ENCODE data around the gene CAMK2D. TPM values are rescaled to one million over a fixed set of nuclear protein-coding genes. Genes with fewer than 3 reads are reported as not detected.

CAMK2D gene
- total RNA-seq, 1 experiment from 2014 or later = 21.5 TPM

GRCh38 chr4:113540859-113541258, 220.7 kb downstream of the CAMK2D start:
- Histone ChIP-seq H3K27me3 (ENCODE audit: control insufficient read depth, insufficient read depth, low read length) (no peaks in the 10 kb centered on the region), H3K4me3 (ENCODE audit: insufficient read depth, low read depth, low read length) (no peak overlapping the region), H3K36me3 (replicated peaks; ENCODE audit: control insufficient read depth, insufficient read depth, low read length) (no peaks in the 10 kb centered on the region)
- no peak for DNase-seq

- no peak for DNase-seq
- no peak overlapping the region for H3K4me3 ChIP-seq (ENCODE audit: insufficient read depth, low read depth, low read length)
- H3K27me3 ChIP-seq (ENCODE audit: control insufficient read depth, insufficient read depth, low read length) = no peaks in the 10 kb centered on the region
- no peaks in the 10 kb centered on the region for H3K36me3 ChIP-seq (replicated peaks; ENCODE audit: control insufficient read depth, insufficient read depth, low read length)
Observed at GRCh38 chr4:113539408-113539807, 222.1 kb downstream of the CAMK2D start.

GRCh38 chr4:113537628-113538027, 223.9 kb downstream of the CAMK2D start:
- H3K4me3 ChIP-seq (ENCODE audit: insufficient read depth, low read depth, low read length) = no peak overlapping the region
- DNase-seq = no peak
- H3K36me3 ChIP-seq (replicated peaks; ENCODE audit: control insufficient read depth, insufficient read depth, low read length) = no peaks in the 10 kb centered on the region
- no peaks in the 10 kb centered on the region for H3K27me3 ChIP-seq (ENCODE audit: control insufficient read depth, insufficient read depth, low read length)

DNA sequence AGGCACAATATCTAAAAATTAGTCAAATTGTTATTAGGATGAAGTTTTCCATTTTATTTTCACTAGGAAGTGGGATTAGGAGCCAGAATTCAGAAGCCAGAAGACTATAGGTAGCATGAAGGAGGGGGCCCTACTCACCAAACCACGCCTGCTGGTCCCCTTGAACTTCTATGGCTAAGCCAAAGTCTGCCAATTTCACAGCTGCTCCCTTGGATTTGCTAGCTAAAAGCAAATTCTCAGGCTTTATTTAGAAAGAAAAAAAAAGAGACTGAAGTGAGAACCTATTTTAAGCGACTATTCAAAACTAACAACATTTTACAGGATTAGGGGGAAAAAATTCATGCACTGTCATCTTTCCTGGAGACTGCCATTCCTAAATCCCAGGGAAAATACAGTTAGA, 224.3 kb downstream of the CAMK2D start:
- Histone ChIP-seq H3K4me3 (ENCODE audit: insufficient read depth, low read depth, low read length) (no peak overlapping the region), H3K27me3 (ENCODE audit: control insufficient read depth, insufficient read depth, low read length) (no peaks in the 10 kb centered on the region), H3K36me3 (replicated peaks; ENCODE audit: control insufficient read depth, insufficient read depth, low read length) (no peaks in the 10 kb centered on the region)
- no peak for DNase-seq

- Histone ChIP-seq H3K27me3 (ENCODE audit: control insufficient read depth, insufficient read depth, low read length) (no peaks in the 10 kb centered on the region), H3K36me3 (replicated peaks; ENCODE audit: control insufficient read depth, insufficient read depth, low read length) (no peaks in the 10 kb centered on the region), H3K4me3 (ENCODE audit: insufficient read depth, low read depth, low read length) (no peak overlapping the region)
- no peak for DNase-seq
Observed at GRCh38 chr4:113534711-113535110, 226.8 kb downstream of the CAMK2D start.

GRCh38 chr4:113531572-113531971, 230.0 kb downstream of the CAMK2D start:
- Histone ChIP-seq H3K36me3 (replicated peaks; ENCODE audit: control insufficient read depth, insufficient read depth, low read length) (no peaks in the 10 kb centered on the region), H3K4me3 (ENCODE audit: insufficient read depth, low read depth, low read length) (no peak overlapping the region), H3K27me3 (ENCODE audit: control insufficient read depth, insufficient read depth, low read length) (no peaks in the 10 kb centered on the region)
- no peak for DNase-seq

GRCh38 chr4:113528395-113528794, 233.1 kb downstream of the CAMK2D start:
- H3K27me3 ChIP-seq (ENCODE audit: control insufficient read depth, insufficient read depth, low read length) = no peaks in the 10 kb centered on the region
- no peak for DNase-seq
- no peak overlapping the region for H3K4me3 ChIP-seq (ENCODE audit: insufficient read depth, low read depth, low read length)
- no peaks in the 10 kb centered on the region for H3K36me3 ChIP-seq (replicated peaks; ENCODE audit: control insufficient read depth, insufficient read depth, low read length)

- DNase-seq = no peak
- Histone ChIP-seq H3K4me3 (ENCODE audit: insufficient read depth, low read depth, low read length) (no peak overlapping the region), H3K36me3 (replicated peaks; ENCODE audit: control insufficient read depth, insufficient read depth, low read length) (no peaks in the 10 kb centered on the region), H3K27me3 (ENCODE audit: control insufficient read depth, insufficient read depth, low read length) (no peaks in the 10 kb centered on the region)
Observed at GRCh38 chr4:113525521-113525920, 236.0 kb downstream of the CAMK2D start.

- Histone ChIP-seq H3K36me3 (replicated peaks; ENCODE audit: control insufficient read depth, insufficient read depth, low read length) (no peaks in the 10 kb centered on the region), H3K27me3 (ENCODE audit: control insufficient read depth, insufficient read depth, low read length) (no peaks in the 10 kb centered on the region), H3K4me3 (ENCODE audit: insufficient read depth, low read depth, low read length) (no peak overlapping the region)
- no peak for DNase-seq
Observed at GRCh38 chr4:113524505-113525186, 236.9 kb downstream of the CAMK2D start.

DNA sequence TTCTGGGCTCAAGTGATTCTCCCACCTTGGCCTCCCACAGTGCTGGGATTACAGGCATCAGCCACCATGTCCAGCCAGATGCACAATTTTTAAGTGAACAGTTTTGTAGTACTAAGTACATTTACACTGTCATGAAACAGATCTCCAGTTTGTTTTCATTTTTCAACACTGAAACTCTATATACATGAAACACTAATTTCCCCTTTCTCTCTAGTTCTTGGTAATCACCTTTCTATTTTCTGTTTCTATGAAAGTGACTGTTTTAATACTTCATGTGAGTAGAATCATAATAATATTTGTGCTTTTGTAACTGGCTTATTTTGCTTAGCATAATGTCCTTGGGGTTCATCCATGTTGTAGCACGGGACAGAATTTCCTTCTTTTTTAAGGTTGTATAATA, 237.4 kb downstream of the CAMK2D start:
- no peak for DNase-seq

GRCh38 chr4:113522433-113522832, 239.1 kb downstream of the CAMK2D start:
- Histone ChIP-seq H3K4me3 (ENCODE audit: insufficient read depth, low read depth, low read length) (no peak overlapping the region), H3K27me3 (ENCODE audit: control insufficient read depth, insufficient read depth, low read length) (no peaks in the 10 kb centered on the region), H3K36me3 (replicated peaks; ENCODE audit: control insufficient read depth, insufficient read depth, low read length) (no peaks in the 10 kb centered on the region)
- DNase-seq = no peak

More for the DNA sequence above, 237.4 kb downstream of the CAMK2D start:
- no peak overlapping the region for H3K4me3 ChIP-seq (ENCODE audit: insufficient read depth, low read depth, low read length)
- no peaks in the 10 kb centered on the region for H3K36me3 ChIP-seq (replicated peaks; ENCODE audit: control insufficient read depth, insufficient read depth, low read length)
- no peaks in the 10 kb centered on the region for H3K27me3 ChIP-seq (ENCODE audit: control insufficient read depth, insufficient read depth, low read length)

- no peaks in the 10 kb centered on the region for H3K36me3 ChIP-seq (replicated peaks; ENCODE audit: control insufficient read depth, insufficient read depth, low read length)
- DNase-seq = no peak
- H3K27me3 ChIP-seq (ENCODE audit: control insufficient read depth, insufficient read depth, low read length) = no peaks in the 10 kb centered on the region
- H3K4me3 ChIP-seq (ENCODE audit: insufficient read depth, low read depth, low read length) = no peak overlapping the region
Observed at GRCh38 chr4:113513382-113513781, 248.2 kb downstream of the CAMK2D start.

DNA sequence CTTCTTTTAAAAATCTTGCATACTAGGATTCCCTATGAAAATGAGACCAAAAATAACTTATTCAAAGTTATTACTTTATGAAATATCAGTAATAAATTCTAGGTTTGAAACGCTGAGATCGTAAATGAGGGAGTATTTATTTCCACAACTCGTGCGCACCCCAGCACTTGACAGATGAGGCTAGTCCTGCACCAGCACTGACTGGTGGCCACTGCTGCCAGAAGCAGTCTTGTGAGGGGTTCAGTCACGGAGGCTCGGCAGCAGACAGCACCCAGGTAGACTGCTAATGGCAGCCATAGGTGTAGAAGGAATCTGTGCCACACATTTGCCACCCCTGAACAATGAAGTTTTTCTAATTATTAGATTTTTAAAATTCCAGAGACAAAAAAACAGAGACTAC, 248.7 kb downstream of the CAMK2D start:
- H3K27me3 ChIP-seq (ENCODE audit: control insufficient read depth, insufficient read depth, low read length) = no peaks in the 10 kb centered on the region
- no peak overlapping the region for H3K4me3 ChIP-seq (ENCODE audit: insufficient read depth, low read depth, low read length)
- DNase-seq = no peak
- H3K36me3 ChIP-seq (replicated peaks; ENCODE audit: control insufficient read depth, insufficient read depth, low read length) = no peaks in the 10 kb centered on the region

DNA sequence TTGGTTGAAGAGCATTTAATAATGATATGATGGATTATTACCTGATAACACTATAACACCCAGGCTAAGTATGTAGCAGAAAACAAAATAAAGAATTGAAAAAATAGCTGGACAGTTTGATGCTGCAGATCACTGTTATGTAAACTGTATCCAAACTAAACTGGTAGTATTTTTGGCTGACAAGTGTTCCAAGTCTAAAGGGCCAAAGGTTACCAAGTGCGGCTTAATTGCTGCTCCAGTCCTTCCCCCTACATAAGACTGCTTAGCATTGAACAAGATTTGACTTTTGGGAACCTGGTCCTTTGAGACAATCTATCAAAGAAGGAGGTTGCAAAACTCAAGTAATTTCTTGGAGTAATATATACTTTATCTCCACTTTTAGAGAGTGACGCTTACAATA, 249.6 kb downstream of the CAMK2D start:
- H3K4me3 ChIP-seq (ENCODE audit: insufficient read depth, low read depth, low read length) = no peak overlapping the region
- no peaks in the 10 kb centered on the region for H3K27me3 ChIP-seq (ENCODE audit: control insufficient read depth, insufficient read depth, low read length)
- DNase-seq = no peak
- H3K36me3 ChIP-seq (replicated peaks; ENCODE audit: control insufficient read depth, insufficient read depth, low read length) = no peaks in the 10 kb centered on the region

DNA sequence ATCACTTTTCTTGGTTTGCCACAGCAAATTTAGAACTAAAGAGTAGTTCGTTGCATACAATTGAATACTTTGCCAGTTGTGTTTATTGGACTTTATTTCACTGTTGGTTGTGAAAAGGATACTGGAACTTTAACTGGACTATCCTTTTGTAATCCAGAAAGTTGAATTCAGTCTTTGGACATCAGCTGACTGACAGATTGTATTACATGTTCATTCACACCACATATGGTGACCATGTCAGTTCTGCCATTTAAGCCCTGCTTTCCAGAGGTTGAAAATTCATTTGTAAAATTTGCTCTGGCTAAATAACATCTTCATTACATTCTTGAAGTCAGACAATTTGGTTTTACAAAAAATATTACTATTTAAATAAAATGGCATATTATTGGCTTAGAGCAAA, 251.7 kb downstream of the CAMK2D start:
- no peaks in the 10 kb centered on the region for H3K36me3 ChIP-seq (replicated peaks; ENCODE audit: control insufficient read depth, insufficient read depth, low read length)
- no peak for DNase-seq

DNA sequence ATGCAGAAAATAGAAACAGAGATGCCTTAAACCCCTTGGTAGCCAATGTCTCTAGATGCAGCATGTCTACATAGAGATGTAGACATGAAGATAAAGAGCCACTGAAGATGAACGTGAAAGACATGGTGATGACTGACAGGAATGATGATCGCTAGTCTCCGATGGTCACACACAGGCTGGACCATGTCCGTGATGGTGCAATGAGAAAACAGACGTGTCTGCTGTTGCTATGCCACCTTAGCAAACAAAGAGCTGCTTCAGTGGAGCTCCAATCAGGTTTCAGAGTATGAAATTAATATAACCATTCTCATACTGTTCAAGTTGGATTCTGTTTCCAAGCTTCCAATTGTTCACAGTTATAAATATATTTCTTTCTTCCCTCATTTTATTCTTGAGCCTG, 256.5 kb downstream of the CAMK2D start:
- no peak overlapping the region for H3K4me3 ChIP-seq (ENCODE audit: insufficient read depth, low read depth, low read length)
- no peaks in the 10 kb centered on the region for H3K27me3 ChIP-seq (ENCODE audit: control insufficient read depth, insufficient read depth, low read length)
- no peaks in the 10 kb centered on the region for H3K36me3 ChIP-seq (replicated peaks; ENCODE audit: control insufficient read depth, insufficient read depth, low read length)
- no peak for DNase-seq

More for the DNA sequence above, 251.7 kb downstream of the CAMK2D start:
- Histone ChIP-seq H3K4me3 (ENCODE audit: insufficient read depth, low read depth, low read length) (no peak overlapping the region), H3K27me3 (ENCODE audit: control insufficient read depth, insufficient read depth, low read length) (no peaks in the 10 kb centered on the region)
